Neural cell (in vitro differentiated cells): ENCODE results near the gene NFE2L1. TPM values are rescaled to one million over a fixed set of nuclear protein-coding genes. Genes with fewer than 3 reads are reported as not detected.

Source experiments
- H2AFZ ChIP-seq: fragments of 200-600, 300-800 bp; sonication (generic), shearing (Covaris generic); 2 replicates; pipeline ENCODE4 v1.6.0; 2014; ENCODE audit warnings: low read depth, mild to moderate bottlenecking, antibody characterized with exemption, low read length, moderate library complexity
- H3F3A ChIP-seq: fragments of 200-600 bp; shearing (Covaris generic); 2 replicates; pipeline ENCODE4 v1.6.1; 2016; ENCODE audit warnings: mild to moderate bottlenecking, moderate library complexity, mixed read lengths, antibody characterized with exemption, low read length; ENCODE audit not compliant: insufficient read depth, poor library complexity, severe bottlenecking
- H3K27ac ChIP-seq: fragments of 200-600, 300-800 bp; sonication (generic), shearing (Covaris generic); 2 replicates; pipeline ENCODE4 v1.5.1; 2014; ENCODE audit warnings: mild to moderate bottlenecking, low read length, moderate library complexity
- H3K27me3 ChIP-seq: fragments of 300-800, 200-600 bp; sonication (generic), shearing (Covaris generic); 2 replicates; pipeline ENCODE4 v1.6.0; 2014; ENCODE audit warnings: mild to moderate bottlenecking, low read depth, low read length, moderate library complexity; ENCODE audit not compliant: insufficient read depth
- H3K36me3 ChIP-seq: fragments of 300-800, 200-600 bp; sonication (generic), shearing (Covaris generic); 2 replicates; pipeline ENCODE4 v1.5.1; 2014; ENCODE audit warnings: mild to moderate bottlenecking, antibody characterized with exemption, low read length, moderate library complexity; ENCODE audit not compliant: insufficient read depth
- H3K4me2 ChIP-seq: fragments of 300-800, 200-600 bp; sonication (generic), shearing (Covaris generic); 2 replicates; pipeline ENCODE4 v1.6.0; 2014; ENCODE audit warnings: mild to moderate bottlenecking, low read length
- H3K4me3 ChIP-seq: fragments of 300-800, 200-600 bp; sonication (generic), shearing (Covaris generic); 2 replicates; pipeline ENCODE4 v1.5.1; 2014; ENCODE audit warnings: mild to moderate bottlenecking, low read length, moderate library complexity
- H3K79me2 ChIP-seq: fragments of 200-600 bp; shearing (Covaris generic); replicated peaks from 2 replicates; pipeline ENCODE4 v1.6.0; 2014; ENCODE audit warnings: mild to moderate bottlenecking, low read length, moderate library complexity; ENCODE audit not compliant: insufficient read depth
- H3K9ac ChIP-seq: fragments of 300-800, 200-600 bp; sonication (generic), shearing (Covaris generic); 2 replicates; pipeline ENCODE4 v1.6.1; 2016; ENCODE audit warnings: mild to moderate bottlenecking, low read length, mixed read lengths
- H3K9me2 ChIP-seq: fragments of 200-600 bp; shearing (Covaris generic); 2 replicates; pipeline ENCODE4 v1.6.1; 2016; ENCODE audit warnings: mild to moderate bottlenecking, low read length, mixed read lengths; ENCODE audit not compliant: insufficient read depth
- H3K9me3 ChIP-seq: fragments of 200-600, 300-800 bp; sonication (generic), shearing (Covaris generic); 2 replicates; pipeline ENCODE4 v1.6.1; 2016; ENCODE audit warnings: mild to moderate bottlenecking, mixed run types, low read length, moderate library complexity, mixed read lengths
- H4K20me1 ChIP-seq: fragments of 200-600 bp; shearing (Covaris generic); 2 replicates; pipeline ENCODE4 v1.6.1; 2016; ENCODE audit warnings: mild to moderate bottlenecking, mixed run types; ENCODE audit not compliant: insufficient read depth
- CTCF ChIP-seq: fragments of 450-650 bp; IDR thresholded peaks from 2 replicates; pipeline ENCODE4 v1.5.1; 2014; ENCODE audit warnings: antibody characterized with exemption, mild to moderate bottlenecking, moderate library complexity; ENCODE audit not compliant: poor library complexity, severe bottlenecking
- EP300 ChIP-seq: fragments of 450-650 bp; conservative IDR thresholded peaks from 2 replicates; pipeline ENCODE4 v1.6.1; 2014; ENCODE audit warnings: antibody characterized with exemption, mild to moderate bottlenecking, moderate library complexity; ENCODE audit not compliant: poor library complexity, severe bottlenecking
- EZH2 ChIP-seq: fragments of 200-600, 300-800 bp; shearing (Covaris generic), sonication (generic); IDR thresholded peaks from 2 replicates; pipeline ENCODE4 v1.6.1; 2014; ENCODE audit warnings: antibody characterized with exemption, low read length, borderline replicate concordance, mild to moderate bottlenecking; ENCODE audit not compliant: insufficient read depth, poor library complexity, severe bottlenecking
- MXI1 ChIP-seq: fragments of 450-650 bp; conservative IDR thresholded peaks from 2 replicates; pipeline ENCODE4 v1.6.1; 2014; ENCODE audit warnings: antibody characterized with exemption, mild to moderate bottlenecking; ENCODE audit not compliant: poor library complexity, severe bottlenecking
- POLR2AphosphoS5 ChIP-seq: IDR thresholded peaks from 2 replicates; pipeline ENCODE4 v1.6.1; 2012
- RAD21 ChIP-seq: fragments of 450-650 bp; conservative IDR thresholded peaks from 2 replicates; pipeline ENCODE4 v1.6.1; 2014; ENCODE audit warnings: antibody characterized with exemption, mild to moderate bottlenecking, moderate library complexity
- REST ChIP-seq: IDR thresholded peaks from 2 replicates; pipeline ENCODE4 v1.6.1; 2012; ENCODE audit warnings: borderline replicate concordance
- SMC3 ChIP-seq: fragments of 450-650 bp; conservative IDR thresholded peaks from 2 replicates; pipeline ENCODE4 v1.6.1; 2014; ENCODE audit warnings: antibody characterized with exemption, mild to moderate bottlenecking, moderate library complexity; ENCODE audit not compliant: poor library complexity
- TAF1 ChIP-seq: IDR thresholded peaks from 2 replicates; pipeline ENCODE4 v1.6.1; 2012; ENCODE audit warnings: low read depth
- polyA plus RNA-seq: library from polyadenylated mRNA; depleted of rRNA; stranded (reverse); fragments of >200 nt; gene quantifications from 2 replicates; pipeline ENCODE4 v1.2.3, GENCODE V29; 2014

The NFE2L1 gene
- polyA plus RNA-seq, 1 donor from 2014 or later: 48.4 TPM

- Histone ChIP-seq H3K9me3 (no peaks in the 10 kb centered on the region), H3K27me3 (peaks cover 38% of the 10 kb centered on the region), H3K4me3 (no peak overlapping the region), H3K79me2 (no peaks in the 10 kb centered on the region), H3K4me2 (no peak overlapping the region), H3K36me3 (no peaks in the 10 kb centered on the region), H3F3A (no peaks in the 10 kb centered on the region), H3K27ac (no peak overlapping the region), H3K9ac (no peak overlapping the region), H4K20me1 (no peaks in the 10 kb centered on the region), H2AFZ (no peak overlapping the region), H3K9me2 (no peaks in the 10 kb centered on the region)
- TF ChIP-seq POLR2AphosphoS5: no peak
- no peak for TF ChIP-seq CTCF
- no peak for TF ChIP-seq EZH2
Measured at GRCh38 chr17:48036693-48037035, 11.5 kb upstream of the NFE2L1 start.

GRCh38 chr17:48037036-48037837 lies 10.9 kb upstream of the NFE2L1 start, which contains the start of gene COPZ2:
COPZ2 (minus strand) TSS chr17:48037797; CDS start chr17:48037777, 20 bp downstream.
- no peak within 1 kb of the TSS for H3K9ac ChIP-seq
- peak within 1 kb of the TSS; percentile 45 for H3K4me3 ChIP-seq
- H3F3A ChIP-seq: no peaks in the 10 kb centered on the region
- no peak within 1 kb of the TSS for H3K4me2 ChIP-seq
- H3K27ac ChIP-seq: no peak within 1 kb of the TSS
- H3K9me2 ChIP-seq: no peaks in the 10 kb centered on the region
- TF ChIP-seq REST (no peak), SMC3 (no peak), EP300 (no peak), CTCF (no peak), MXI1 (no peak), TAF1 (no peak), RAD21 (no peak), EZH2 (no peak), POLR2AphosphoS5 (no peak)
- H3K79me2 ChIP-seq: no peaks in the 10 kb centered on the region
- H4K20me1 ChIP-seq: no peaks in the 10 kb centered on the region
- H3K9me3 ChIP-seq: no peaks in the 10 kb centered on the region
- H3K36me3 ChIP-seq: no peaks in the 10 kb centered on the region
- H3K27me3 ChIP-seq: peaks cover 38% of the 10 kb centered on the region
- H2AFZ ChIP-seq: no peak within 1 kb of the TSS
